Stimulated activated CD8-positive, alpha-beta memory T cell treated with anti-CD3 and anti-CD28 coated beads, Interleukin-15, amount 100 ng/mL, for 48 hours (primary cell): ENCODE measurements around the gene CAST.
"Not testable (repeated sequence)": the region's sequence is repeated elsewhere in the genome, so short reads cannot be mapped to it uniquely, and the experiment has no call there.

Experiments
- DNase-seq, 2 donors: peaks; one replicate each; pipeline ENCODE4 v3.0.0-alpha.2; 2020; ENCODE audit warnings: low read depth in 2 of 2

CAST gene

DNA sequence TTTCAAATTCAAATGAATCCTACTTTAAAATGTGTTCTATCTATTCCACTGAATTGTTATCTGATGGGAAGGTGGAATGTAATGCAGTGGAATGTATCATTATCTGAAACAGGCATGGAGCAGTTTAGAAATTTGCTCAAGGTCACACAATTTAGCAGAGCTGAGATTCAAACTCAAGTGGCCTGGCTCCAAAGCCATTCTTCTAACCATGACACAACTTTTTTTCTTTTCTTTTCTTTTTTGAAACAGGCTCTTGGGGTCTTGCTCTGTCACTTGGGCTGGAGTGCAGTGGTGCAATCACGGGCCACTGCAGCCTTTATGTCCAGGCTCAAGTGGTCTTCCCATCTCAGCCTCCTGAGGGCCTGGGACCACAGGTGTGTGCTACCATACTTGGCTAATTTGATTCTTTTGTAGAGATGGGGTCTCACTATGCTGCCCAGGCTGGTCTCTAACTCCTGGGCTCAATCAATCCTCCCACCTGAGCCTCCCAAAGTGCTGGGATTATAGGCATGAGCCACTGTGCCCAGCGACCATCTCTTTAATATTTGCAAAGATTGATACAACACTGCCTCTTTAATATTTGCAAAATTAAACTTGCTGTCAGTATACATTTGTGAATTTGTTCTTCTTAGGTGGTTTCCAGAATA, 50.0 kb downstream of the CAST start:
- no peak for DNase-seq

- DNase-seq: no peak
Measured at GRCh38 chr5:96714450-96714849, 52.3 kb downstream of the CAST start.

DNA sequence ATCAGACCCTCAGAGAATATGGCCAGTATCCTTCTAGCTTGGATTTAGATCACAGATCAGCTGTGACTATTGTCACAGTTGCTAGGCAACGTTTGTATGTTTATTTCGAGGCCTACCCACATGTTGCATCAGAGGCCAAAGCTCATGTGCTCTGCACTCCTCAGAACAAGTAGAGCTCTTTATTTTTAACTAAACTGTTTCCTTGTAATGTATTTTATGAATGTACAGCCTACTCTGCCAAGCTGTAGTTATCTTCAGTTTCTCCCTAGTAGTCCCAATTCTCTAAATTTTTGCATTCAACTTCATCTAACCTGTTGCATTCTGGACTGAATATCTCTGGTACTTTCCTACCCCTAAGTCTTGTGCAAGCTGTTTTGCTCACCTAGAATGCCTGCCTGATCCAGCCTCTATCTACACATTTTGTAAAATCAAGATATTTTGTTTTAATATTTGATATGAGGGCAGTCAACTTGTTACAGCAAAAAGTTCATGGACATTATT, 52.8 kb downstream of the CAST start:
- peak in 1 of 2 donors; percentile 6 for DNase-seq

DNA sequence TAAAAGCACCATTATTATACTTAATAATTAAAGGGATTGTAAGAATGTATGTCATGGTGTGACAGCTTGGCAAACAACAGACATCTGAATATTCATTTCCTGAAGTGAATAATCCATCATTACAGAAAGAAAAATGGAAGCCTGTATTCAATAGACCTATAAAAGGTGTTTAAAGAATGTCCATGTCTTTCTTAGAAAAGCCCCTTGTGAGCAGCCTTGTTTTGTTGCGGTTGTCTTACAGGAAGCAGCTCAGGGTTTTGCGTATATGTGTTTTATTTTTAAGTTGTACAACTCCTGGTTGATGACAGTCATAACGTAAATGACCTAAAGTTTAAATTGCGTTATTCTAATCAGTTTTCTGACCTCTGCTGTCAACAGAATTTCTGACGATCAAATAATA, 53.8 kb downstream of the CAST start:
- DNase-seq: no peak

DNA sequence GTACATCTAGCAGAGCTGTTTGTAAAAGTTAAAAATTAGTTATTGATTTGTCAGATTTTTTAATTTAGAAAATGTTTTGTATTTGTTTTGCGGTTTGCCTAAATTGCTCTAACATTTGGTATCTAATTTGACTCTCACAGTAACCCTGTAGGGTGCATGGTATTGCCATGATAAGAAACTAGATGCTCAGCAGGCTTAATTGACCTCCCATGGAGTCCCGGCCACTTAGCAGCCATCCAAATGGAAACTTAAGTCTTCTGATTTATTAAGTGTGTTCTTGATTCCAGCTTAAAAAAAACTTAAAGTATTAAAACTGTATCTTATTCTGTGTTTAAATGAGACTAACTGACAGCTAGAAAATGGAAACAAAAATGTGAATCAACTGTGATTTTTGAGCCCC, 54.5 kb downstream of the CAST start:
- DNase-seq: no peak

DNA sequence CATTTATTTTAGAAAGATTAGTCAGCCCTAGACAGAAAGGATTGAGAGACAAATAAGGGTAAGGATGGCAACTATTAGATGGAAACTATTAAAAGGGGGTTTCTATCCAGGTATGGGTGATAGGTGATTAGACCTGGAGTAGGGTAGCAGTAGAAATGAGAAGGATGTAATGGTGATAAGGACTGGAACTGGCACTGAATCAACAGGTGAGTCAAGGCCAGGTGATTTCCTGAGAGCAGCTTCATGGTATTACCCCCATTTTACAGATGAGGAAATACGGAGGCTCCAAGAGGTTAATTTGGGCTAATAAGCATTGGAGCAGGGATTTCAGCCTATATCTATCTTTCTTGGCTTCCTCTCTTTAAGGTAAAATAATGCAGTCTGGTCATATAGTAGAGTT, 55.7 kb downstream of the CAST start:
- no peak for DNase-seq

DNA sequence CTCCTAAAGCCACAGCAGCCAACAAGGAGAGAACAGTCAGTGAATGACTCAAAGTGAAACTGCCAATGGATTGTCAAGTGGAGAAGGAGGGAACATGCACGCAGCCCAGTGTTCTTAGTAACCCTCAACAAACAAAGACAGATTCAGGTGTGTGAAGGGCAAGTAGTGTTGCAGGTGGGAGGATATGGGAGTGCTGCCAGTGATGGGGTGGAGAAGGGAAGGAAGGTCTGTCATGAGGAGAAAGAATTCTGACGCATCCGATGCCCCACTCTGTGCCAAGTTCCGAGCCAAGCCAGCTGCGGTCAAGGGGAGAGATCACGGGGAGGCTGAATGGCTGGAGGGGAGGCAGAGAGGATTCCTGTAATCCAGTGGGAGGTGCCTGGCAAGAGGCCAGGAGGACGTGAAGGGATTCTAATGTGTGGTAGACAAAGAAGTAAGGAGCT, 56.5 kb downstream of the CAST start:
- DNase-seq: no peak

- no peak for DNase-seq
Measured at GRCh38 chr5:96720408-96720807, 58.2 kb downstream of the CAST start.

GRCh38 chr5:96721351-96721977, 59.3 kb downstream of the CAST start:
- DNase-seq: no peak

GRCh38 chr5:96725257-96725656, 63.1 kb downstream of the CAST start:
- DNase-seq: no peak

DNA sequence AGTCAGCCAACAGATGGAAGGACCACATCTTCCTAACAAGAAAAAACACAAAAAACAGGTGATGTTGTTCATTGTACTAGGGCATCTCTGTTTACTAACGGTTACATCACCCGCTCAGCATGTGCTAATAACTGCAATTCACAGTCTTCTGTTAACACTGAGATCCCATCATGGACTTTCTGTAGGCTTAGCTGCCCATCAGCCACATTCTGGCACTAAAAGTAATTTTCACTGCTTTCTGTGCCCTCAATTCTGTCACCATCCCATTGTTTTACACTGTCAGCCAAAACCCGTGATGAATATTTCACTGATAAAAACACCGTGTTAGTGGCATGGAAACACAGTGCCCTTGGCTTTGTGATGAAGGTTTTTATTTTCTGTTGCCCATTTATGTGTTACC, 64.6 kb downstream of the CAST start:
- DNase-seq: no peak

- DNase-seq: no peak
Measured at GRCh38 chr5:96729156-96729555, 67.0 kb downstream of the CAST start.

GRCh38 chr5:96730586-96730985, 68.4 kb downstream of the CAST start:
- no peak for DNase-seq

GRCh38 chr5:96733771-96734500, 71.8 kb downstream of the CAST start:
- no peak for DNase-seq

GRCh38 chr5:96734871-96735325, 72.7 kb downstream of the CAST start:
- DNase-seq: no peak

GRCh38 chr5:96736937-96737336, 74.8 kb downstream of the CAST start:
- no peak for DNase-seq

- no peak for DNase-seq
Measured at GRCh38 chr5:96741106-96741505, 78.9 kb downstream of the CAST start.

DNA sequence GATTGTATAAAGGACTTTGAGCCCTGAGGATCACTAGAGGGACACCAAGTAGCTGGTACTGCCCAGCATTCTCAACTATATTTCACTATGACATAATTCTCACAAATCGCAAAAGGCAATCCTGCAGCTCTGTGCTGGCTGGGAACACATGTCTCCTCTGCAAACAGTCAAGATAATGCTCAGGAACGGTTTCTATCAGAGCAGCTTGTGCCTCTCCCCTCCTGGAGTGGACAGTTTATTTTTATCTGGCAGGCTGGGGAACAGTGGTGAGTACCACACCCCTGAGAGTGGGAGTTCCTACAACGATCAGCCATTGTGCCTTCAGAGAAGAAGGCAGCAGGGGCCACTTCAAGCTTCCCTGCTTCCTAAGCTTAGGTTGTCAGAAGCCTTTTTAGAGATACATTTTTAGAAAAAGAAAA, 79.7 kb downstream of the CAST start:
- DNase-seq: no peak

DNA sequence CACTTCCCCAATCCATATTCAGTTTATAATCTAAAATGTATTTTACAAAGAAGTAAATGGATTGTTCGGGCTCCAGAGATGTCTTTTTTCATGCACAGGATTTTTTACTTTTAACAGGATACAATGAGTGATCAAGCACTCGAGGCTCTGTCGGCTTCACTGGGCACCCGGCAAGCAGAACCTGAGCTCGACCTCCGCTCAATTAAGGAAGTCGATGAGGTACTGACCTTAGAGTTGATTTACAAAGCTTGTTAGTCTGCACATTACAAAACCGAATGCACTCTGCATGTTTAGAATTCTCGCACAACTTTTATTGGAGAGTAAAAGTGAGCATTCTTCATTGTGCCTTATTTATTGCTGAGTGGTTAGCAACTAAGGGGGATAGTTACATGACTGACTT, 80.4 kb downstream of the CAST start:
- DNase-seq: no peak

- DNase-seq: no peak
Measured at GRCh38 chr5:96743065-96743768, 81.0 kb downstream of the CAST start.

DNA sequence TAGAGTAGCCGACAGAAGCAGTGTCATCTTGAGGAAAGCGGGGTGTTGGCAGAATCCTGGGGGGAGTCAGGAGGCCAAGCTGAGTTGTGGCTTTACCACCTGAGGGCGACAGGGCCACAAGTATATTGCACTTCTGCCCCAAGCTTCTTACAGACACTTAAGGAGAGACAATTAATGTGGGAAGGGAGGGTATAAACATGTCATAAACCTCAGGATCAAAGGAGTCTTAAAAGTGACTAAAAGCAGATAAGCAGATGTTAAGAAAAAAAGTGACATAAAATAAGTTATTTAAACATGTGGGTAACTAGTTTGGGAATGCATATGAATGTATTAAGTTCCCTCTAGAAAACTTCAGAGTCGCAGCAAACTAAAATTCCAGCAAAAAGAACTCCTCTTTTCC, 81.6 kb downstream of the CAST start:
- no peak for DNase-seq

- DNase-seq: not testable (repeated sequence)
Measured at GRCh38 chr5:96744218-96744617, 82.0 kb downstream of the CAST start.
